ENCODE measurements around the gene PPP1R12B.
"Not testable (repeated sequence)": the region's sequence is repeated elsewhere in the genome, so short reads cannot be mapped to it uniquely, and the experiment has no call there.

Gene PPP1R12B

DNA sequence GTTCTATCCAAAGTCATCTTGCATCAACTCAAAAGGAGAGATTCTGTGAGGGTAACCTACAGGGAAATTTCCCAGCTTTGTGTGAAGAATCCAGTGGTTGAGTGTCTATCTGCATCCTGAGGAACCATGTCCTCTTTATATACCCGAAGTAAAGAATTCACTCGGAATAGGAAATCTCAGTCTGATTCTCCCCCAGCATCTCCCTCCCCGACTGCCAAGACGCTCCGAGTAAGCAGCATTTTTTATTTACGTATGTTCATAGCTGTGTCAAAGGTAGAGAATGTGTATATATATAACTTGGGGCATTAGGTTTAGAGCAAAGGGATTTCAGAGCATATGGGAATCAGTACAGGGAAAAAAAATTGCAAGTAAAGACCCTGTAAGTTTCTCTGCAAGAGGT is 191.5 kb downstream of the PPP1R12B start:
- DNase-seq: no peak

GRCh38 chr1:202540448-202540847 is 191.9 kb downstream of the PPP1R12B start:
- DNase-seq: no peak

- DNase-seq: not testable (repeated sequence)
These were observed 192.4 kb downstream of the PPP1R12B start for GRCh38 chr1:202540858-202541257.

GRCh38 chr1:202542415-202542814 is 193.9 kb downstream of the PPP1R12B start:
- not testable (repeated sequence) for DNase-seq

- DNase-seq: not testable (repeated sequence)
These were observed 195.0 kb downstream of the PPP1R12B start for GRCh38 chr1:202543537-202543936.

DNA sequence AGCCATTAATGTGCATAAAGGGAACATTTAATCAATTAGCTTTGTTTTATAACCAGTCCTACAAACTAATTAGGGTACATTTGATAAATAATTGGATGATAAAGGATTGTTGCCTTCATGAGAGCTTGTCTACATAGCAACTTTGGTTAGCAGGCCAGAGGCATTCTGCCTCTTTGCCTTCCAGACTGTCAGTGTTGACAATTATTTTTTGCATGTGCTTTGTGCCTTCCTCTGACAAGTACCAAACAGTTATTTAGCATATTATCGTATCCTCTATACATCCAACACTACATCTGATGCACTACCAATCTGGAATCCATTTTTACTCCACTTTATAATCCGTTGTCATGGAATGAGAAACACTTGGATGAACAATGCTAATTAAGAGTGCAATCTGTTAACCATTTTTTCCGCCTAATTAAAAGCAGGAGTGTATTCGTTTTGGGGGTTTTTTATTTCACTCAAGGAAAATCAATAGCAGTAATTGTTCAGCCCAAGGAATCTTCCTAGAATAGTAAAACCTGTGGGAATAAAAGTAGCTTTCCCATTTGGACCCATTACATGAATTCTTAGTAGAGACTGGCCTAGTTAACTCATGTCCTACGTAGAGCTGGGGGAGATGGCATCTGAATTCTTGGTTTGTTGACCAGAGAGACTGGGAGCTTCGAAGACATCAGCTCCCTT is 196.4 kb downstream of the PPP1R12B start:
- DNase-seq: not testable (repeated sequence)

GRCh38 chr1:202545647-202546303 is 197.3 kb downstream of the PPP1R12B start:
- not testable (repeated sequence) for DNase-seq

GRCh38 chr1:202546377-202546776 is 197.9 kb downstream of the PPP1R12B start:
- DNase-seq: not testable (repeated sequence)

DNA sequence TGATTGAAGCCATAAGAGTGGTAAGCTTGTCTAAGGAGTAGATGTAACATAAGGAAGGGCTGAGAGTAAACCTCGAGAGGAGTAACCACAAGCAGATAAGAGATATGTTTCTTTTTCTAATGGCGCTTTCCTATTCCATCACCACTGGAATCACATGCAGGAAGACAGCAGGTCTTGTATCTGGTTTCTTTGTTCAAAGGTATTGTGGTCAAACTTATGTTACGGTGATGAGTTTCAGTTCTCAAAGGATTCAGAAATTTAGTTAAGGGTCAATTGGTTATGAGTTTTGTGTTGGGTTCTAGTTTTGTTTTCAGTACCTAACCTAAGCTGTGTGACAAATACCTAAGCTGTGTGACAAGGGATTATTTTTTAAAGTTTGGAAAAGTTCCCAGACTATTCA is 198.3 kb downstream of the PPP1R12B start:
- DNase-seq: not testable (repeated sequence)

DNA sequence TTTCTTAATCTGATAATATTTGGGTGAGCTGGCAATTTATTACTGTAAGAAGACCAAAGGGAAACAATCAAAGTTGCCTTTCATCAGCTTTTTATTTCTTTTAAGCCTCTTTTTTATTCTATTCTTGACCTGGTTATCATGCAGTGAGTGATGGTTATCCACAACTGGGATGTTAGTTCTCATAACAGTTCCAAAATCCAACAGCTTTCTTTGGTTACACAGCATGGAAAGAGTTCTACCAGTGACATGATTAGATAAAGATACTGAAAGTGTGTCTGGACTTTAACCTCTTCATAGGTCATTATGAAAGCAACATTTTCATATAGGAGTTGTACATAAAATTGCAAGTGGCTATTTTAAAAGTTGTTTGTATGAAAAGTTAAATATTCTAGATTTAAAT is 198.7 kb downstream of the PPP1R12B start:
- DNase-seq: no peak

GRCh38 chr1:202550088-202550487 is 201.6 kb downstream of the PPP1R12B start:
- DNase-seq: not testable (repeated sequence)

- no peak for DNase-seq
These were observed 203.2 kb downstream of the PPP1R12B start for GRCh38 chr1:202551683-202552082.

DNA sequence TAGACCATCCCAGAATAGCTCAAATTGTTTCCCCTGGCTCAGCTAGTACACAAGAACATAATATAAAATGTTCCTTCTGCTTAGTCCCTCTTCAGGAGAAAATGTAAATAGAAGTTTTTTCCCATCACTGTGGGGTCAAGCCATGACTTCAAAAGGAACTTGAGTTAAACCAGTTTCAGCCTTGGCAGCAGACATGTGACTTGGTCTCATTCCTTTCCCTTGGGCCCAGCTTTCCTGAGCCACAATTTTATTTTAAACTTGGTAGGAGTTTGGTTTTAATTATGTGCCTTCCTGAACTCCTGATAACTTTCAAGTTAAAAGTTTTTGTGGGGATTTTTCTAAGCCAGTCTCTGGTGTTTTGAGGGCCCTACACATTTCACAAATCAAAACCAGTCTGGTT is 204.1 kb downstream of the PPP1R12B start:
- not testable (repeated sequence) for DNase-seq

- DNase-seq: not testable (repeated sequence)
These were observed 204.6 kb downstream of the PPP1R12B start for GRCh38 chr1:202553078-202553477.

DNA sequence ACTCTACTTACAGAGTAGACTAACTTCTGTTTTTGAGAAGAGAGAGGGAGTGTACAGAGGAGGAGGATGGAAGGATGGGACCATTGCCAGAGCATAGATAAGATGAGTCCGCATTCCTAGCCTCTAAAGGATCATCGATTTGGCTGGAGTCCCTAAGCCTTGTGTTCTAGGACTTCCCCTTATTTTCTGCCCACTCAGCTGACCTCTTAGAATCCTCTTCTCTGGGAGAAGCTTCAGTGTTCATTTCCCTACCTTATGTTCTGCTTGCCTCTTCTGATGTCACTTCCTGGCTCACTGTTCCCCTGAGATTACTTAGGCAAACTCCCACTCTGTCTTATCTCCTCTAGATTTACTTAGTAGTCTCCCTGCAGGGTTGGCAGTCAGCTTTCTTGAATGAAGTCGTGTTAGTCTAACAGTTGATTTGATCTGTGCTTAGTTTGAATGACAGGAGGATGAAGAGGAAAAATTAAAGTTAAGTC is 205.1 kb downstream of the PPP1R12B start:
- DNase-seq: no peak

GRCh38 chr1:202554619-202555018 is 206.1 kb downstream of the PPP1R12B start:
- not testable (repeated sequence) for DNase-seq

DNA sequence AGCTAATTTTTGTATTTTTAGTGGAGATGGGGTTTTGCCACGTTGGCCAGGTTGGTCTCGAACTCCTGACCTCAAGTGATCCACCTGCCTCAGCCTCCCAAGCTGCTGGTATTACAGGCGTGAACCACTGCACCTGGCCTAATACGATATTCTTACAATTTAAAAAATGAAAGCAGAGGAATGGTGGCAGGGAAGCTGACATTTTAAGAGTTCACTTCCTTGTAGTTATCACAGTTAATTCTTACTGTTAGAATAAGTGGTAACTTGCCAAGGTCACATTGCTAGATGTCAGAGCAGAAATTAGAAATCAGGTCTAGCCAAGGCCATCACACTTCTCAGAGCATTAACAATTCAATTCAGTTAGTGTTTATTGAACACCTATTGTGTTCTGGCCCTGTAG is 207.5 kb downstream of the PPP1R12B start:
- DNase-seq: not testable (repeated sequence)

DNA sequence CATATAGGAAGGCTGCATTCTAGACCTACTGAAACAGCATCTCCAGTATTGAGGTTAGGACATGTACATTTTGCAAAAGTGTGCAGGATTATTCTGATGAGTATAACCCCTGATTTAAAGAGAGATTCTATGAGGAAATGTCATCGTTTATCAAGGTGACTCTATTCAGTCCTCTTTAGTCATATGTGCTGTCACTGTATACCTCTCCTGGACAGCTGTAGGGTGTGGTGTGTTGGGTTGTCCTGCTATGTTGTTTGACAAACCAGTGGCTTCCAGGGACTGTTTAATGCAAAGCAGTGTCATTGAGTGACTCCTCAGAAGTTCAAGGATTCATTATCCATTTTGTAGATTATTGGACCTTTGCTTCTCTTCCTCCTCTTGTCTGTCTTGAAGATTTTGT is 209.2 kb downstream of the PPP1R12B start:
- DNase-seq: not testable (repeated sequence)

DNA sequence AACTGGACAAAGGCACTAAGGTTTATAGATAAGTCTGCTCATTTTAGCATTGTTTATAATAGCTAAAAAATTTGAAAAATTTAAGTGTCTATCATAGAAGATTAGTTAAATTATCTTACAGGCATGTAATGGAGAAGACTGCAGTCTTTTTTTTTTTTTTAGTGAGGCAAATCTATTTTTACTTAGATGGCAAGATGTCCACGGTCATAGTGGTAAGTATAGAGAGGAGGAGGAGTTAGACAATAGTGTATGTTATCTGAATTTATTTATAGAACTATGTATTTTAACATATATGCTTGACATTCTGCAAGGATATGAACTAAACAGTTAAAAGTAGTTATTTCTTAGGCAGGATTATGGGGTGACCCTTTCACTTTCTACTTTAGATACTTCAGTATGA is 212.7 kb downstream of the PPP1R12B start:
- no peak for DNase-seq

GRCh38 chr1:202561726-202562443 is 213.4 kb downstream of the PPP1R12B start:
- DNase-seq: no peak

- DNase-seq: no peak
These were observed 214.1 kb downstream of the PPP1R12B start for GRCh38 chr1:202562444-202563060.

DNA sequence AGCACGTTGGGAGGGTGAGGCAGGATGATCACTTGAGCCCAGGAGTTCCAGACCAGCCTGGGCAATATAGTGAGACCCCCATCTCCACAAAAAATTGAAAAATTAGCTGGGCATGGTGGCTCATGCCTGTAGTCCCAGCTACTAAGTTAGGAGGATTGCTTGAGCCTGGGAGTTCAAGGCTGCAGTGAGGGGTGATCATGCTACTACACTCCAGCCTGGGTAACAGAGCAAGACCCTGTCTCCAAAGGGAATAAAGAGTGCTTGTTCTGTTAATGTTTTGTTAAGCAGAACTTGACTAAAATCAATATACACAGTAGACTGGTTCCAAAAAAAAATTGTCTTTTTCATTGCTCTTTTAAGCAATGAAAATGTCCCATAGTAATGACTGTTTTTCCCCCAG is 215.3 kb downstream of the PPP1R12B start:
- DNase-seq: no peak

GRCh38 chr1:202564958-202565495 is 216.5 kb downstream of the PPP1R12B start:
- no peak for DNase-seq

Data from activated T-cell treated with anti-CD3 and anti-CD28 coated beads, Interleukin-2, amount 50 U/mL, for 1 hour (primary cell).